Neutrophil (primary cell): ENCODE data around the gene ADORA1.

Experiments
- H3K27ac ChIP-seq: fragments of 200-600 bp; sonication (generic); 2 replicates; pipeline ENCODE4 v1.5.1; 2016; ENCODE audit warnings: mild to moderate bottlenecking, moderate library complexity
- H3K27me3 ChIP-seq: fragments of 200-600 bp; sonication (generic); 2 replicates; pipeline ENCODE4 v1.6.0; 2016; ENCODE audit warnings: mild to moderate bottlenecking
- H3K36me3 ChIP-seq: fragments of 200-600 bp; sonication (generic); 2 replicates; pipeline ENCODE4 v1.5.1; 2017
- H3K4me1 ChIP-seq, 2 experiments: fragments of 200-600 bp in 1 of 2; sonication (generic) in 1 of 2; 1 replicate in 1 of 2; 2 replicates in 1 of 2; pipeline versions ENCODE4 v1.5.1 to v1.6.1; 2013 to 2016; ENCODE audit warnings: low read depth in 1 of 2, low read length in 1 of 2, mild to moderate bottlenecking in 1 of 2, moderate library complexity in 1 of 2; ENCODE audit not compliant: control insufficient read depth in 1 of 2, insufficient read depth in 1 of 2
- H3K4me3 ChIP-seq, 2 experiments: fragments of 200-600 bp in 1 of 2; sonication (generic) in 1 of 2; 1 replicate in 1 of 2; 2 replicates in 1 of 2; pipeline ENCODE4 v1.5.1; 2013 to 2016; ENCODE audit warnings: low read depth in 1 of 2, low read length in 1 of 2, mild to moderate bottlenecking in 1 of 2, moderate library complexity in 1 of 2
- H3K9me3 ChIP-seq: fragments of 200-600 bp; sonication (generic); 2 replicates; pipeline ENCODE4 v1.5.1; 2016
- TF ChIP-seq, protein P1 (sequence below): fragments of 200-600 bp; sonication (generic); IDR thresholded peaks from 2 replicates; pipeline ENCODE4 v1.5.1; 2016; ENCODE audit warnings: antibody characterized with exemption

Gene ADORA1

DNA sequence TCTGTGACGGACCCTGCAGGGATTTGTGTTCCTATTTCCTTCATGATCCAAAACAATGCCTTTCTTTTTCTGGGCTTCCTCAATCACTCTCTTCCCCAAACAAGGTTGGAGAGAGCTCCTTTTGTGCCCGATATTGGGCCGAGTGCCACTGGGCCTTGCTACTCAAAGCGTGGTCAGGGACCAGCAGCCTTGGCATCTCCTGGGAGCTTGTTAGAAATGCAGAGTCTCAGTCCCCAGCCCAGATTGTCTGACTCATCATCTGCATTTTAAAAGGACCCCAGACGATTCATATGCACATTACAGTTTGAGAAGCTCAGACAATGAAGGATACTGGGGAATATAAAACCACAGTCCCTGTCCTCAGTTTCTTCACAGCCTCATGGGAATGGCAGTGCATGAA is 19.9 kb downstream of the ADORA1 start:
- Histone ChIP-seq H3K4me1 (no peaks in the 10 kb centered on the region), H3K27ac (no peak overlapping the region), H3K4me3 (no peak overlapping the region), H3K9me3 (no peaks in the 10 kb centered on the region), H3K27me3 (peaks cover 23% of the 10 kb centered on the region), H3K36me3 (no peaks in the 10 kb centered on the region)
- TF ChIP-seq, protein P1, sequence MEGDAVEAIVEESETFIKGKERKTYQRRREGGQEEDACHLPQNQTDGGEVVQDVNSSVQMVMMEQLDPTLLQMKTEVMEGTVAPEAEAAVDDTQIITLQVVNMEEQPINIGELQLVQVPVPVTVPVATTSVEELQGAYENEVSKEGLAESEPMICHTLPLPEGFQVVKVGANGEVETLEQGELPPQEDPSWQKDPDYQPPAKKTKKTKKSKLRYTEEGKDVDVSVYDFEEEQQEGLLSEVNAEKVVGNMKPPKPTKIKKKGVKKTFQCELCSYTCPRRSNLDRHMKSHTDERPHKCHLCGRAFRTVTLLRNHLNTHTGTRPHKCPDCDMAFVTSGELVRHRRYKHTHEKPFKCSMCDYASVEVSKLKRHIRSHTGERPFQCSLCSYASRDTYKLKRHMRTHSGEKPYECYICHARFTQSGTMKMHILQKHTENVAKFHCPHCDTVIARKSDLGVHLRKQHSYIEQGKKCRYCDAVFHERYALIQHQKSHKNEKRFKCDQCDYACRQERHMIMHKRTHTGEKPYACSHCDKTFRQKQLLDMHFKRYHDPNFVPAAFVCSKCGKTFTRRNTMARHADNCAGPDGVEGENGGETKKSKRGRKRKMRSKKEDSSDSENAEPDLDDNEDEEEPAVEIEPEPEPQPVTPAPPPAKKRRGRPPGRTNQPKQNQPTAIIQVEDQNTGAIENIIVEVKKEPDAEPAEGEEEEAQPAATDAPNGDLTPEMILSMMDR = no peak

DNA sequence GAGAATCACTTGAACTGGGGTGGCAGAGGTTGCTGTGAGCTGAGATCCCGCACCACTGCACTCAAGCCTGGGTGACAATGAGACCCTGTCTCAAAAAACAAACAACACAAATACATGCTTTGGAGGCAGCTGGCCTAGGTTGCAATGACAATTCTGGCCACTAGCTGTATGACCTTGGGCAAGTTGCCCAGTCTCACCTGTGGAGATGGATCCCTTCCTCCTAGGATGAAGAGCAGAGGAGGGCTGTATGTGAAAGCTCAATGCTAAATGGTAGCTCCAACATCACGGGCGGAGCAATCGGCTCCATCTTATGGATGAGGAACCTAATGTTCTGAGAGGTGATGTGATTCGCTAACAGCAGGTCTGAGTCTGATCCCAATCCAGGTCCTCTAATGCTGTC is 20.6 kb downstream of the ADORA1 start:
- peaks cover 25% of the 10 kb centered on the region for H3K27me3 ChIP-seq
- H3K9me3 ChIP-seq = no peaks in the 10 kb centered on the region
- no peaks in the 10 kb centered on the region for H3K36me3 ChIP-seq
- TF ChIP-seq, protein P1 = no peak
- no peak overlapping the region for H3K27ac ChIP-seq
- H3K4me3 ChIP-seq = no peak overlapping the region
- no peaks in the 10 kb centered on the region for H3K4me1 ChIP-seq

DNA sequence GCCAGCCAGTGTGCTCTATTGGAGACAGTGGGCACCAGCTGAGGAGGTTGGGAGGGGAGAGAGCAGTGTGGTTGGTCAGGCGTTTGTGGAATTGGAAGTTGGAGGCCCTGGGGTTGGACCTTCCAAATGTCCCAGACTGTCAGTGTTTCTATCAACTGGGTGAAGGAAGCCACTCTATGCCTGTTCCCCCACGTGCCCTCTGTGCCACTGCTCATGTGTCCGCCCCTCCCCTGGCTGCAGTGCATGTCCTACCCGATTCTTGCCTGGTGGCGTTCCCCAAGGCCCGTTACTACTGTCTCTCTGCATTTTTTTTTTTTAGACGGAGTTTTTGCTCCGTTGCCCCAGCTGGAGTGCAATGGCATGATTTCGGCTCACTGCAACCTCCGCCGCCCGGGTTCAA is 21.1 kb downstream of the ADORA1 start:
- Histone ChIP-seq H3K27ac (no peak overlapping the region), H3K27me3 (peaks cover 30% of the 10 kb centered on the region), H3K9me3 (no peaks in the 10 kb centered on the region), H3K4me3 (no peak overlapping the region), H3K4me1 (no peaks in the 10 kb centered on the region), H3K36me3 (no peaks in the 10 kb centered on the region)
- TF ChIP-seq, protein P1 = no peak

DNA sequence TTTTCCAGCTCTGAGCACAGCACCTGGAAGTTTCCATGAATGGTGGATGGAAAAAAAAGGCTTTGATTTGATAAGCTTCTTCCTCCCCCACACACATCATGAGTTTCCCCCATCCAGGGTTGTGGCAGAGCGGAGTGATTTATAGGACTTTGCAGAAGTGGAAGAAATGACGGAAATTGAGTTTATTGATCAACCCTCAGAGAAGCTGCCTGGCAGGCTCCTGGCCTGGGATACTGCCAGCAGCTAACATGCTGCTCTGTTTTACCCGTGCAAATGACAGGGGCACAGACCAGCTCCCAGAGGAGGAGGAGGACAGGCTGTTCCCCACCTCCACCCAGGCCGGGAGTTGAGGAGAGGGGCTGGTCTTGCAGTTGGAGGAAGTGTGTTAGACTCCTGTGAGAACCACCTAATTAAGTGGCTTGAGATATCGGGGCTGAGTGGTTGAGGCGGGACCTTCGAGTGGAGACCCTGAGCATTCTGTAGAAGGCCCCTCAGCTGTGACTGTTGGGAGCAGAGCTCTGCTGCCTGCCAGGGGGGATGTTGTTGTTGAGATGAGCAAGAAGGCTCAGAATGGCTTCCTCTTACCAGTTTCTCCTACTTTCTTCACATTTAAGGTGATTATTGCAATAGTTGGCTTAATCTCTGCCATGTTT is 21.8 kb downstream of the ADORA1 start:
- Histone ChIP-seq H3K4me1 (no peaks in the 10 kb centered on the region), H3K27ac (no peak overlapping the region), H3K9me3 (no peaks in the 10 kb centered on the region), H3K27me3 (peaks cover 37% of the 10 kb centered on the region), H3K36me3 (no peaks in the 10 kb centered on the region), H3K4me3 (no peak overlapping the region)
- TF ChIP-seq, protein P1 = no peak

DNA sequence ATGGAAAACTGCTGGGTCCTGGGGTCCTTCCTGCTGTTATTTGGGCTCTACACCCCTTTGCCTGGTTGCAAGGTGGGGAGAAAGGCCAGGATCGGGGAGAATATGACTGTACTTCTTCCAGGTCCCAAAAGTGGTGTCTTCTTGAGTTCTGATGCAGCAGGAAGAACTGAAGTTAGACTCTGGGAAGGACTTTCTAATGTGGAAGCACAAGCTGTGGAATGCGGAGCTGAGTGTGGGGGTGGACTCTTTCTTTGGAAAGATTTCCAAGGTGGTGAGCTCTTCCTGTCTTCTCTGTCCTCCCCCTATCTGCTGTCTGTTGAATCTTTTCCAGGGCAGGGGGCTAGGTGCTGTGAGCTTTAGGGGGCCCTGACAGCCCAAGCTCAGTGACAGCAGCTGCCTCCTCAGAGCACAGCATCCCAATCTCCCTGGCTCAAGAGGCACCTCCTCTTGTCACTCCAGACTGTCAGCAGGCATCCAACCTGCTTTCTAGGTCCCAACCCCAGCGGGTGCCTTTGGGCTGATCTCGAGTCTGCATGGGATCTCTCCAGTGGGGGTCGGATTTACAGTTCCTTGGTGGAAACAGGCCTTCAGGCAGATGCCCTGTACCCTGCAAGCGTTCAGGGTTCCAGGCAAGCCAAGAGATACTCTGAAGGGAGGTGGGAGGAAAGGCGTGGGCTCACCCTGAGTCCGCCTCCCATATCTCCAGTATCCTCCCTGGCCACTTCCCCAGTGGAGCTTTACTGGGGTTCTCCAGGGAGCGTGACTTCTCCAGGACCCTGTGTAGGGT is 23.2 kb downstream of the ADORA1 start:
- H3K4me1 ChIP-seq = no peaks in the 10 kb centered on the region
- TF ChIP-seq, protein P1 = no peak
- H3K36me3 ChIP-seq = no peaks in the 10 kb centered on the region
- no peak overlapping the region for H3K4me3 ChIP-seq
- peaks cover 44% of the 10 kb centered on the region for H3K27me3 ChIP-seq
- H3K27ac ChIP-seq = no peak overlapping the region
- no peaks in the 10 kb centered on the region for H3K9me3 ChIP-seq
